HG03571 (cell line): ENCODE results near the gene XKRX.

Experiments
- ATAC-seq: cut with Tn5 transposase; IDR thresholded peaks from one replicate; pipeline ENCODE4 v1.9.1; 2021; ENCODE audit not compliant: unreplicated experiment

XKRX gene

GRCh38 chrX:100895365-100896075, 33.2 kb downstream of the XKRX start:
- ATAC-seq, result no peak

- ATAC-seq, result no peak
Observed at GRCh38 chrX:100883654-100884053, 45.1 kb downstream of the XKRX start.

GRCh38 chrX:100880368-100880767, 48.3 kb downstream of the XKRX start:
- ATAC-seq, result no peak

GRCh38 chrX:100874325-100874724, 54.4 kb downstream of the XKRX start, which contains the start of gene NOX1:
Gene NOX1, minus strand, starts transcription at chrX:100874359. Its CDS starts 220 bp downstream, at chrX:100874139.
- no peak for ATAC-seq

- no peak for ATAC-seq
Observed at GRCh38 chrX:100871594-100872560, 56.8 kb downstream of the XKRX start.

- ATAC-seq, result no peak
Observed at GRCh38 chrX:100870527-100870926, 58.2 kb downstream of the XKRX start.

- ATAC-seq, result no peak
Observed at GRCh38 chrX:100868273-100868672, 60.4 kb downstream of the XKRX start.

- no peak for ATAC-seq
Observed at GRCh38 chrX:100864657-100865391, 63.9 kb downstream of the XKRX start.
